Heart right ventricle (tissue), 16 donors: ENCODE measurements around the gene IQSEC1. TPM values are rescaled to one million over a fixed set of nuclear protein-coding genes. Genes with fewer than 3 reads are reported as not detected.

Experiments used
- ATAC-seq, 8 donors: fragments of 200-7000 bp; cut with Tn5 transposase; one replicate each; pipeline ENCODE4 v1.9.1; 2020; ENCODE audit warnings: mild to moderate bottlenecking in 8 of 8, moderate library complexity in 8 of 8, moderate number of reproducible peaks in 1 of 8
- DNase-seq, 2 donors: peaks; one replicate each; pipeline ENCODE4 v3.0.0-alpha.2; 2020
- H3K27ac ChIP-seq, 10 donors: fragments of 200-600 bp; sonication (generic) in 2 of 10; one replicate each; pipeline versions ENCODE4 v1.5.0 to v1.8.0; 2020 to 2022; ENCODE audit warnings: mild to moderate bottlenecking in 3 of 10
- H3K27me3 ChIP-seq, 7 donors: fragments of 200-600 bp; one replicate each; pipeline ENCODE4 v1.8.0; 2021 to 2022; ENCODE audit warnings: mild to moderate bottlenecking in 2 of 7
- H3K36me3 ChIP-seq, 9 donors: fragments of 200-600 bp; sonication (generic) in 1 of 9; one replicate each; pipeline versions ENCODE4 v1.5.0 to v1.8.0; 2020 to 2022; ENCODE audit warnings: mild to moderate bottlenecking in 2 of 9
- H3K4me1 ChIP-seq, 9 donors: fragments of 200-600 bp; sonication (generic) in 1 of 9; one replicate each; pipeline versions ENCODE4 v1.5.0 to v1.8.0; 2020 to 2022; ENCODE audit warnings: mild to moderate bottlenecking in 4 of 9
- H3K4me3 ChIP-seq, 10 donors: fragments of 200-600 bp; sonication (generic) in 2 of 10; one replicate each; pipeline versions ENCODE4 v1.5.0 to v1.8.0; 2020 to 2022; ENCODE audit warnings: mild to moderate bottlenecking in 7 of 10, moderate library complexity in 2 of 10
- H3K9me3 ChIP-seq, 11 donors: fragments of 200-600 bp in 10 of 11; sonication (generic) in 2 of 11; one replicate each; pipeline versions ENCODE4 v1.5.0 to v1.8.0; 2013 to 2022; ENCODE audit warnings: mild to moderate bottlenecking in 2 of 11, control low read depth in 1 of 11, moderate library complexity in 1 of 11
- WGBS, 2 donors: extraction: QIAGEN DNeasy Blood & Tissue Kit; methylation state at CpG; one replicate each; pipeline ENCODE4 v1.1.7; 2013; ENCODE audit warnings: inconsistent platforms in 1 of 2; 5-methylcytosine and 5-hydroxymethylcytosine counted together
- intact Hi-C, 10 donors: fragments of 100-400 bp; cut with DNase I; formaldehyde crosslinking; loops; one replicate each; pipeline versions ENCODE4 v1.11.1 to v1.14.2; 2022
- polyA plus RNA-seq, 2 donors: library from polyadenylated mRNA; stranded (reverse); fragments of 200-250 nt; gene quantifications; one replicate each; pipeline ENCODE4 v1.2.3, GENCODE V29; 2013
- total RNA-seq, 10 donors: library from RNA; stranded (reverse); fragmentation: NEBNext Ultra II Directional in 3 of 10; extraction: Animal tissue kit (Norgen Biotek cat#: 25700) in 3 of 10; gene quantifications; one replicate each; pipeline versions ENCODE4 v1.2.1 to v1.2.4, GENCODE V29; 2021 to 2023
- TF ChIP-seq, protein P1 (sequence below), 9 donors: fragments of 200-600 bp; sonication (generic) in 2 of 9; IDR thresholded peaks; one replicate each; pipeline versions ENCODE4 v1.5.0 to v1.8.0; 2021 to 2022; ENCODE audit warnings: antibody characterized with exemption in 9 of 9, mild to moderate bottlenecking in 5 of 9, moderate library complexity in 1 of 9
- donor health status: Arrhythmogenic right ventricular cardiomyopathy.
- donor health status: ischemic (EF 13 %, LVEDD 7.1; RV severe dilation, severe dysfunction).
- donor health status: healthy with polysubstance abuse.
- donor health status: DM: no; HTN: yes; CAD: no.
- donor health status: DM: no; HTN: no; CAD: no.
- donor health status: ischemic (EF 25% LVEDD 6.9; RV normal size, moderate dysfunction).
- donor health status: ischemic (EF 25% LVEDD 5.7; RV mildly dilated, moderate dysfunction).
- donor health status: healthy.
- donor health status: DM: yes; HTN: yes; CAD: no.
- donor health status: Ischemic cardiomyopathy.
- donor health status: ischemic (EF 35%, LVEDD 5.7; RV mildly dilated, moderate dysfunction).
- donor health status: nonischemic (EF 11% LVEDD 7.7; RV severe dilation, severe dysfunction).
- donor health status: DM: yes; HTN: yes; CAD: no.
- donor health status: PGD.
- donor health status: ischemic (EF 29% LVEDD 5.4; RV normal size, mild dysfunction).
- donor health status: nonischemic (EF 23%, LVEDD 6.1; RV moderate dilation, normal function).

IQSEC1 gene
- total and polyA plus RNA-seq, 12 donors = 13.1 to 73.9 (median 60.4) TPM

DNA sequence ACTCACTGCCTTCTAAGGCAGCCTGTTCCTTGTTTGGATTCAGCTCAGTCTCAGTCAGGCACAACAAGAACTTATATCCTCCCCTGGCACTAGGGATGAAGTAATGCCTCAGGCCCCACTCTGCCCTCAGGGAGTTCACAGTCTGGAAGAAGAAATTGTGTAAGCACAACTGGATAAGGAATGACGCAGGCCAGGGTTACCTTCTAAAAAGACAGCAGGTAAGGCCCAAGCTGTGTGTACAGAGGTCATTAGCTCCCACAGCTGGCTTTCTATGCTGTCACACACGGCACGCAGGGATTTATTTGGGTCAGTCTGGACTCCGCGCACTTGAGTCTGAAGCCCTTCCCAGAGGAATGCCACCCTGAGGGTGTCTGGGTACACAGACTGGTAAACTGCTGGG lies 82.9 kb downstream of the IQSEC1 start:
- TF ChIP-seq, protein P1, sequence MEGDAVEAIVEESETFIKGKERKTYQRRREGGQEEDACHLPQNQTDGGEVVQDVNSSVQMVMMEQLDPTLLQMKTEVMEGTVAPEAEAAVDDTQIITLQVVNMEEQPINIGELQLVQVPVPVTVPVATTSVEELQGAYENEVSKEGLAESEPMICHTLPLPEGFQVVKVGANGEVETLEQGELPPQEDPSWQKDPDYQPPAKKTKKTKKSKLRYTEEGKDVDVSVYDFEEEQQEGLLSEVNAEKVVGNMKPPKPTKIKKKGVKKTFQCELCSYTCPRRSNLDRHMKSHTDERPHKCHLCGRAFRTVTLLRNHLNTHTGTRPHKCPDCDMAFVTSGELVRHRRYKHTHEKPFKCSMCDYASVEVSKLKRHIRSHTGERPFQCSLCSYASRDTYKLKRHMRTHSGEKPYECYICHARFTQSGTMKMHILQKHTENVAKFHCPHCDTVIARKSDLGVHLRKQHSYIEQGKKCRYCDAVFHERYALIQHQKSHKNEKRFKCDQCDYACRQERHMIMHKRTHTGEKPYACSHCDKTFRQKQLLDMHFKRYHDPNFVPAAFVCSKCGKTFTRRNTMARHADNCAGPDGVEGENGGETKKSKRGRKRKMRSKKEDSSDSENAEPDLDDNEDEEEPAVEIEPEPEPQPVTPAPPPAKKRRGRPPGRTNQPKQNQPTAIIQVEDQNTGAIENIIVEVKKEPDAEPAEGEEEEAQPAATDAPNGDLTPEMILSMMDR (IDR thresholded peaks at IDR 0.05) = no peak
- Histone ChIP-seq H3K36me3 (peaks cover 0 to 8% (median 0%) of the 10 kb centered on the region in 9 donors), H3K27ac (peak overlapping the region; percentile 32 to 94 (median 56)), H3K4me1 (peaks cover 12 to 90% (median 59%) of the 10 kb centered on the region in 9 donors), H3K4me3 (no peak overlapping the region), H3K27me3 (no peaks in the 10 kb centered on the region), H3K9me3 (no peaks in the 10 kb centered on the region)
- intact Hi-C loops = loop anchor here in 3 of 10 donors (5.0 to 10.0 kb wide), 2 partner anchors 123 to 464 kb away; no protein-coding TSS in a partner anchor
- WGBS, 2 donors = 46 to 57% methylated on average over 5 of the region's 5 CpGs
- ATAC-seq = peak in 1 of 8 donors; percentile 2
- no peak for DNase-seq

DNA sequence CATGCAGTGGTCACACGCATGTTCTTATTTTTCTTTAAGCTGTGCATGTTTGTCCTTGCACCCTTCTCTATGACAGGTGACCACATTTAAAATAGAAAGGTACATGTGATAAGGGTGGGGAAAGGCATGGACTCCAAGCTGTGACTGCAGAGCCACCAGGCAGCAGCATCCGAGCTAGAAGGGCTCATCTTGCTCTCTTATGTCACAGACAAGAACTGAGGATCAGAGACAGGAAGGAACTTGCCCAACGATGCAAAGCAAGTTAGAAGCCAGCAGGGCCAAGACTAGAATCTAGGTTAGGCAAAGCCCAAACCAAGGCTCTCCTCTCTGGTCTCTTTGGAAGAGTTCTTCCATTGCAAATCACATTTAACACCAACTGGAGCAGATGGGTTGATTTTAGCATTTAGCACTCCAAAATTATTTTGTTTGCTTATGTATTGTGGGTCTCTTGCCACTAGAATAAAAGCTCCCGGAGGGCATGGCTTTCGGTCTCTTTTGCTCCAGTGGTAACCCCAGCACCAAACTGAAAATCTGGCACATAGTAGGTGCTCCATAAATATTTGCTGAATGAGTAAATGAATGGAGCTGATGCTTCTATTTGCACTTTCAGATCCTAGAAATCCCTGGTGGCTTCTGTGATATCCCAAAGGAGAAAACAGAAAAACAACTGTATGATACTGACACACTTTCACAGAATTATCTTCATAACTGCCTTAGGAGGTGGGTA lies 84.3 kb downstream of the IQSEC1 start:
- intact Hi-C loops = loop anchor here in 7 of 10 donors (5.0 to 10.0 kb wide), 5 partner anchors 54 to 124 kb away; no protein-coding TSS in a partner anchor
- ATAC-seq (no peak), DNase-seq (no peak)
- Histone ChIP-seq H3K4me3 (no peak overlapping the region), H3K9me3 (no peaks in the 10 kb centered on the region), H3K27ac (peak overlapping the region in 3 of 10 donors; percentile 56 to 93 (median 83)), H3K4me1 (peaks cover 12 to 95% (median 59%) of the 10 kb centered on the region in 9 donors), H3K36me3 (peaks cover 0 to 8% (median 0%) of the 10 kb centered on the region in 9 donors), H3K27me3 (no peaks in the 10 kb centered on the region)
- WGBS, 2 donors = 69 to 74% methylated on average over 5 of the region's 5 CpGs
- TF ChIP-seq, protein P1 (IDR thresholded peaks at IDR 0.05) = no peak

DNA sequence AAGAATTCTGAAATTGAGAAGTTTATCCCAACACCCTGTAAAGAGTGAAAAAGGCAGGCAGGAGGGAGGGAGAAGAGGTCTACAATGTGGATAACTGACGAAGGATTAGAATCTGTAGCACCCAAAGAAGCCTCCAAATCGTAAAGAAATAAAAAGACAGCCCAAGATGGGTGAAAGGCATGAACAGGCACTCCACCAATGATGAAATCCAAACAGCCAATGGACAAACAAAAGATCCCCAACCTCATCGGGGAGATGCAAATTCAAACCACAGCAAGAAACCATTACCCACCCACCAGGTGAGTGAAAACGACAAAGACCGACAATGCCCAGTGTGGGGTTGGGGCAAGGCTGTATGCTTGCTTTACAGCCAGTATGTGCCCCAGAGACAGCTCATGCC lies 85.6 kb downstream of the IQSEC1 start:
- H3K27me3 ChIP-seq = no peaks in the 10 kb centered on the region
- TF ChIP-seq, protein P1 (IDR thresholded peaks at IDR 0.05) = no peak
- H3K36me3 ChIP-seq = peaks cover 0 to 13% (median 0%) of the 10 kb centered on the region in 9 donors
- H3K9me3 ChIP-seq = no peaks in the 10 kb centered on the region
- H3K27ac ChIP-seq = peak overlapping the region in 2 of 10 donors; percentile 60 to 69
- 94 to 96% methylated on average over 5 of the region's 5 CpGs for WGBS, 2 donors
- ATAC-seq = no peak
- peaks cover 12 to 96% (median 59%) of the 10 kb centered on the region in 9 donors for H3K4me1 ChIP-seq
- intact Hi-C loops = loop anchor here in 7 of 10 donors (5.0 to 10.0 kb wide), 5 partner anchors 53 to 123 kb away; no protein-coding TSS in a partner anchor
- H3K4me3 ChIP-seq = no peak overlapping the region
- DNase-seq = no peak

GRCh38 chr3:12986986-12987385 lies 86.2 kb downstream of the IQSEC1 start:
- Histone ChIP-seq H3K27me3 (no peaks in the 10 kb centered on the region), H3K27ac (peak overlapping the region in 8 of 10 donors; percentile 26 to 69 (median 57)), H3K4me3 (no peak overlapping the region), H3K4me1 (peaks cover 12 to 93% (median 54%) of the 10 kb centered on the region in 9 donors), H3K9me3 (no peaks in the 10 kb centered on the region), H3K36me3 (peaks cover 0 to 13% (median 0%) of the 10 kb centered on the region in 9 donors)
- TF ChIP-seq, protein P1 (IDR thresholded peaks at IDR 0.05) = no peak
- 57 to 66% methylated on average over 15 of the region's 15 CpGs for WGBS, 2 donors
- DNase-seq = peak in 1 of 2 donors; percentile 59
- ATAC-seq = peak in 7 of 8 donors; percentile 23 to 58 (median 38)
- intact Hi-C loops = loop anchor here in 7 of 10 donors (5.0 to 10.0 kb wide), 5 partner anchors 52 to 122 kb away; no protein-coding TSS in a partner anchor
